Measurements from ENCODE around the gene BACH2. TPM values are rescaled to one million over a fixed set of nuclear protein-coding genes. Genes with fewer than 3 reads are reported as not detected.

BACH2 gene
- total RNA-seq, 6 donors from 2014 or later = 3.1 to 6.8 (median 5.3) TPM

GRCh38 chr6:89970609-89971337, 325.9 kb downstream of the BACH2 start:
- TF ChIP-seq, protein P1, sequence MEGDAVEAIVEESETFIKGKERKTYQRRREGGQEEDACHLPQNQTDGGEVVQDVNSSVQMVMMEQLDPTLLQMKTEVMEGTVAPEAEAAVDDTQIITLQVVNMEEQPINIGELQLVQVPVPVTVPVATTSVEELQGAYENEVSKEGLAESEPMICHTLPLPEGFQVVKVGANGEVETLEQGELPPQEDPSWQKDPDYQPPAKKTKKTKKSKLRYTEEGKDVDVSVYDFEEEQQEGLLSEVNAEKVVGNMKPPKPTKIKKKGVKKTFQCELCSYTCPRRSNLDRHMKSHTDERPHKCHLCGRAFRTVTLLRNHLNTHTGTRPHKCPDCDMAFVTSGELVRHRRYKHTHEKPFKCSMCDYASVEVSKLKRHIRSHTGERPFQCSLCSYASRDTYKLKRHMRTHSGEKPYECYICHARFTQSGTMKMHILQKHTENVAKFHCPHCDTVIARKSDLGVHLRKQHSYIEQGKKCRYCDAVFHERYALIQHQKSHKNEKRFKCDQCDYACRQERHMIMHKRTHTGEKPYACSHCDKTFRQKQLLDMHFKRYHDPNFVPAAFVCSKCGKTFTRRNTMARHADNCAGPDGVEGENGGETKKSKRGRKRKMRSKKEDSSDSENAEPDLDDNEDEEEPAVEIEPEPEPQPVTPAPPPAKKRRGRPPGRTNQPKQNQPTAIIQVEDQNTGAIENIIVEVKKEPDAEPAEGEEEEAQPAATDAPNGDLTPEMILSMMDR (IDR thresholded peaks at IDR 0.05) = peak; percentile 17 to 57 (median 47)
- TF ChIP-seq POLR2AphosphoS5 (IDR thresholded peaks at IDR 0.05) = no peak
- H3K36me3 ChIP-seq = no peaks in the 10 kb centered on the region
- no peaks in the 10 kb centered on the region for H3K27me3 ChIP-seq
- no peak overlapping the region for H3K4me3 ChIP-seq
- WGBS, 2 donors = 34 to 37% methylated on average over 8 of the region's 8 CpGs
- H3K27ac ChIP-seq = no peak overlapping the region
- ATAC-seq (ENCODE audit: low FRiP score in 2 of 2) (peak in 1 of 2 donors; percentile 77), DNase-seq (no peak)
- H3K9me3 ChIP-seq = no peaks in the 10 kb centered on the region
- peaks cover 0 to 4% (median 0%) of the 10 kb centered on the region in 4 donors for H3K4me1 ChIP-seq

DNA sequence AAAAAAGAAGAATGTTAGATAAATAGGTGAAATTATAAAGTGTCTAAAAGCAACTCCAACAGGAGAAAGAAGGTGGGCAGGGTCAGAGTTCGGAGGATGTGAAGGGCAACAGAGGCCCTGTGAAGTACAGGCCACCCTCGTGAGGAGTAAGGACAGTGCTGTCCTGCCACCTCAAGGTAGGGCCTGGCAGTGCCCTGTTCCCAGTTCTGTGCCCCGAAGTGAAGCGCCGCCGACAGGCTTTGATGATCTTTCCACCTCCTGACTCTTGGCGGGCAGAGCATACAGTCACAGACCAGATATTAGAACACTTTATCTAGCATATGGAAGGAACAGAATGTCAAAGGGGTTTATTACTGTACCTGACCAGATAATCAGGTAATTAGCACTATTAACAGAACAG, 326.6 kb downstream of the BACH2 start:
- TF ChIP-seq, protein P1 (IDR thresholded peaks at IDR 0.05) = no peak
- no peaks in the 10 kb centered on the region for H3K36me3 ChIP-seq
- no peak overlapping the region for H3K27ac ChIP-seq
- no peak for ATAC-seq (ENCODE audit: low FRiP score in 2 of 2)
- no peak overlapping the region for H3K4me3 ChIP-seq
- no peaks in the 10 kb centered on the region for H3K9me3 ChIP-seq
- no peaks in the 10 kb centered on the region for H3K27me3 ChIP-seq
- peaks cover 0 to 4% (median 0%) of the 10 kb centered on the region in 4 donors for H3K4me1 ChIP-seq
- peak in 1 of 2 donors; percentile 5 for DNase-seq
- 86 to 90% methylated on average over 7 of the region's 7 CpGs for WGBS, 2 donors

DNA sequence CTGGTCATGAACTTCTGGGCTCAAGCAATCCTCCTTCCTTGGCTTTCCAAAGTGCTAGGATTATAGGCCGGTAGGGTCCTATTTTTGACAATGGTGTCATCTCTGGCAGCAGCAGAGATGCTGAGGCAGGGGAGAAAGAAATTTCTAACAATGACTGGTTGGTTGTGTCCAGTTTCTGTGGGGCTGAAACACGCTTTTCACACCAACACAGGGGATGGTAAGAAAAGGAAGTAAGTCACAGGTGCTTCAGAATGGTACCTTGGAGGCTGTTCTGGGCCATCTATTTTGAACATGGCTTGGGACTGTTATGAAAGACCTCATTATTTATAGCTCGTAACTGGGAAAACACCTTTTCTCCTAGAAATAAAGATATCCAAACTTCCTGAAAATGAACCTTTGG, 329.7 kb downstream of the BACH2 start:
- H3K9me3 ChIP-seq = no peaks in the 10 kb centered on the region
- H3K36me3 ChIP-seq = no peaks in the 10 kb centered on the region
- no peak overlapping the region for H3K27ac ChIP-seq
- ATAC-seq (ENCODE audit: low FRiP score in 2 of 2) (no peak), DNase-seq (no peak)
- 88% methylated on average over 3 of the region's 3 CpGs for WGBS, 2 donors
- peaks cover 0 to 4% (median 0%) of the 10 kb centered on the region in 4 donors for H3K4me1 ChIP-seq
- no peak overlapping the region for H3K4me3 ChIP-seq
- H3K27me3 ChIP-seq = no peaks in the 10 kb centered on the region
- no peak for TF ChIP-seq EP300 (IDR thresholded peaks at IDR 0.05)
- TF ChIP-seq, protein P1 (IDR thresholded peaks at IDR 0.05) = no peak
- no peak for TF ChIP-seq POLR2AphosphoS5 (IDR thresholded peaks at IDR 0.05)
- no peak for TF ChIP-seq POLR2A (IDR thresholded peaks at IDR 0.05)

DNA sequence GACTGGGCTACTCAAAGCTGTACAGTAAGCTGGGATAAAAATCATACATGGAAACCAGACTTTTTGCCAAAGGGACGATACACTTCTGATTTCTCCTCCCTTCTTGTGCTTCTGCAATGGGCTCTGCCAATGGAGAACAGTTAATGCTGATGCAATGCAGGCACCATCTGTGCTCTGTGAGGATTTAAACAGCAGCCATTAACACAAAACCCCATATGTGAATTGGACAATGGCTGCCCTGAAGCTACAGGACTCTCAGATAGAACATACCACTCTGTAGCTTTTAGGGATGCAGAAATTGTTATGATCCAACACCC, 330.5 kb downstream of the BACH2 start:
- 65 to 84% methylated on average over 1 of the region's 1 CpG for WGBS, 2 donors
- no peak overlapping the region for H3K4me3 ChIP-seq
- H3K27ac ChIP-seq = no peak overlapping the region
- no peak for TF ChIP-seq POLR2A (IDR thresholded peaks at IDR 0.05)
- TF ChIP-seq, protein P1 (IDR thresholded peaks at IDR 0.05) = no peak
- no peak for TF ChIP-seq EP300 (IDR thresholded peaks at IDR 0.05)
- no peak for TF ChIP-seq POLR2AphosphoS5 (IDR thresholded peaks at IDR 0.05)
- peaks cover 0 to 4% (median 0%) of the 10 kb centered on the region in 4 donors for H3K4me1 ChIP-seq
- DNase-seq (no peak), ATAC-seq (ENCODE audit: low FRiP score in 2 of 2) (no peak)
- H3K27me3 ChIP-seq = no peaks in the 10 kb centered on the region
- H3K36me3 ChIP-seq = no peaks in the 10 kb centered on the region
- no peaks in the 10 kb centered on the region for H3K9me3 ChIP-seq

Data from upper lobe of left lung (tissue), 6 donors.